DMS53 (cell line): Measurements from ENCODE around the gene RBM5.
A peak's percentile ranks its signal among the peaks of the same experiment; 100 is the strongest.
"Not testable (repeated sequence)": the region's sequence is repeated elsewhere in the genome, so short reads cannot be mapped to it uniquely, and the experiment has no call there.

ENCODE experiments used
- DNase-seq: peaks from one replicate; lab custom pipeline; 2025; lab: John Stamatoyannopoulos, UW

RBM5 gene

DNA sequence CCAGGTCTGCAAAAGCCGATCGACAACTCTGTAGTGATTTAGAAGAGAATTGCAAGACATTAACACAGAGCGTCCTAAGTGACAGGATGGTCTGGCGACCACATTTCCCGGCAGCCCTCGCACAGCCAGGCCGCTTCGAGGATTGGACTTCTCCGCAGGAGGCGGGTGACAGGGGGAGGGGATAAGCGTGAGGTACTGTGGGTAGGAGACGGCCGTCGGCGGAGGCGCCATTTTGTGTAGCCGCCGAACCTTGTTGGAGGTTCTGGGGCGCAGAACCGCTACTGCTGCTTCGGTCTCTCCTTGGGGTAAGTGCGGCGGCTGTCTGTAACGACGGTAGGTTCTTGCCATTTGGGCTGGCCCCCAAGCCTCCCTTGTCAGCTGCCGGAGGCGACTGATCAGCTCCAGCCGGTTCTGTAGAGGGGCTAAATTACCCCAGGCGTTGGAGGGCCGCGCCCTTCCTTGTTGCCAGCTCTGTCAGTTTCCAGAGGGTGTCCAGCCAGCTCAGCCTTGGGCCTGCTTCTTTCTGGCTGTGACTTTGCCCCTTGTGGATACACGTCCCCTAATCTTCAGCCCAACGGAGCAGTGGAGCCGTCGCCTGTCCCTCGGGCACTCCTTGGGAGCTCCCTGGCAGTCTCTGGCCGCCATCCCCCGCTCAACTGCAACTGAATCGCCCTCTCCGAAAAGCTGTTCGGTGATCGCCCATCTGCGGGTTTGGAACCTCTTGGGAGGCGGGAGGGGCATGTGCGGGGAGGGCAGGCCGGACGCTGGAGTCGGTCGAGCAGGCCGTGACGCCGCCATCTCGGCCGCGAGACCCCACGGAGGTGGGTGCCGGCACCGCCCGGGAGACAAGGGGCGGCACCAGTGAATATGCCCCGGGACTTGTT, at the start of gene RBM5:
TSS of gene RBM5 (plus strand) at position 195 of the 884 bp plus-strand sequence. CDS start 1,516 bp downstream, outside the sequence.
- peak; percentile 90 for DNase-seq

DNA sequence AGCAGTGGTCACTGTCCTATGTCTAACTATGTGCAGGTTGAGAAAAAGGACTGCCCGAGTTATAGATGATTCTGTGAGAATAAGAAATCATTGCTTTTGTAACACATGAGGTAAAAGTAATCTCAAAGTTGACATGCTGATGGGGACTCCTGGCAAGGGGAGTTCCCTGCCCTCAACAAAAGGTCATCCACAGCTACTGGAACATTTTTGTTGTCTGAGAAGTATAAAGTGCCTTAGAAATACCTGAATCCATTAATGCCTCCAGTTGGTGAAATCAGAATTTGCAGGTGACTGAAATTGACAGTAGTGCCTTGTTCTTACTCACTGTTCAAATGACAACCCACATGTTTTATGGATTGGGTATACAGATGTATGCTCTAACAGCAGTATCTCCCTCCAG, 43.7 kb upstream of the RBM5 start:
- no peak for DNase-seq

GRCh38 chr3:50047426-50047825, 41.3 kb upstream of the RBM5 start:
- DNase-seq, result no peak

GRCh38 chr3:50050361-50050760, 38.4 kb upstream of the RBM5 start:
- DNase-seq, result peak; percentile 19

- DNase-seq, result no peak
Measured at GRCh38 chr3:50057756-50058155, 31.0 kb upstream of the RBM5 start.

DNA sequence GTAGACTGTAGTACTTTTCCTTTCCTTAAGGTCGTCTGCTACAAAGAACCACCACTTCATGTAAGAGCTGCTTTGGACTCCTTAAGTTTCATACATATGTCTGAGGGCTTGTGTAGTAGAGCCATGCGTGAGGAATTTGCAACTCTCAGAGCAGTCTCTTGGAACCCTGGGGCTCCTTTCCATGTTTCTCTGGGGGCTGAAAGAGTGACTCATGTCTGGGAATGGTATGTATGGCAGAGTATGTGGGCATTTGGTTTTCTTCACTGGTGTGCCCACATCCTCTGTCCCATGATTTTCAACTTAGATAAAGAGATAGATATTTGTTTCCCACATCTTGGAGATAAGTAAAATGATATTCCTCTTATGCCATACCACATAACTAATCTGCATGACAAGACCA, 20.6 kb upstream of the RBM5 start:
- DNase-seq, result no peak

DNA sequence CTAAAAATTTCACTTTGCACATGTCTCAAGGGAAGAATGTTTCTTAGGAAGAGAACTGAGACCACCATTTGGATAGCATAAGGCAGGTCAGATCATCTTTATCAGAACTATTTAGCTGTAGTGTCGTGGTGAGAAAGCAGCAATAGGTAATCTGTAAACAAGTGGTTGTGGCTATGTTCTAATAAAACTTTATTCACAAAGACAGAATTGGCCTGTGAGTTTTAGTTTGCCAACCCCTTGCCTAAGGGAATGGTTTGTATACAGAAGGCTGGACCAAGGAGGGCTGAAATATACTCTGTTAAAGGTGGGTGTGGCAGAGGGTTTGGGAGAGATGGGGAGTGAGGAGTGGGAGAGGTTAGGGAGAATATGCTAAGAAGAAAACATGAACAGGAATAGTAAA, 10.6 kb upstream of the RBM5 start:
- DNase-seq, result no peak

GRCh38 chr3:50078622-50079021, 10.1 kb upstream of the RBM5 start:
- peak; percentile 8 for DNase-seq

- DNase-seq, result not testable (repeated sequence)
Measured at GRCh38 chr3:50084951-50085350, 3.8 kb upstream of the RBM5 start.

- no peak for DNase-seq
Measured at GRCh38 chr3:50089609-50089945, 858 bp downstream of the RBM5 start.

- DNase-seq, result no peak
Measured at GRCh38 chr3:50090984-50091383, 2.3 kb downstream of the RBM5 start.

DNA sequence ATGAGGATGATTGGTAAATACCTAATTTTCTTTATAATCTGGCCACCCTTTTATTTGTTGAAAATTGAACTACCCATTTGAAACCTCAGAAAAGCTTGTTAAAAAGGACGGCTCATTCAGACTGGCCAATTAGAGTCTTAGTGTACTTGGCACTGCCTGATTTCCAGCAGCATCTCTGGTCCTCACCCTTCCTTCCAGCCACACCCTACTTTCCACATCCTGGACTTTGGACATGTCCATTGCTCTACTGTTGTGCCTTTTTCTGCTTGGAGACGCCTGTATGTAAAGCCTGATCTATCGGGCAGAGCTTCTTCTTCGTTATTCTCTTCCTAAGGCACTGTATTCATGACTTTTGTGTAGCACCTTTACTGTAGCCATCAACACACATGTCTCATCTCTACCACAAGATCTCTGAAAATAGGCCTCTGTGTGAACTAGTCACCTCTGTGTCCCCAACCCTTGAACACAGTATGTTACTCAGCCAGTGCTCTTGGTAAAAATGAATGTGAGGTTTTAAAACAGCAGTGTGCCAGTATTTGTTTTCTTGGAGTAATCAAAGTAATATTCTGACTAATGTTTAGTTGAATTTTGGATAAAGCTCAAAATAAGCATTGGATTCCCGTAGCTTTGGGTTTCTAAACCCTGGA, 6.8 kb downstream of the RBM5 start:
- no peak for DNase-seq

GRCh38 chr3:50100386-50100785, 11.7 kb downstream of the RBM5 start:
- DNase-seq, result no peak

DNA sequence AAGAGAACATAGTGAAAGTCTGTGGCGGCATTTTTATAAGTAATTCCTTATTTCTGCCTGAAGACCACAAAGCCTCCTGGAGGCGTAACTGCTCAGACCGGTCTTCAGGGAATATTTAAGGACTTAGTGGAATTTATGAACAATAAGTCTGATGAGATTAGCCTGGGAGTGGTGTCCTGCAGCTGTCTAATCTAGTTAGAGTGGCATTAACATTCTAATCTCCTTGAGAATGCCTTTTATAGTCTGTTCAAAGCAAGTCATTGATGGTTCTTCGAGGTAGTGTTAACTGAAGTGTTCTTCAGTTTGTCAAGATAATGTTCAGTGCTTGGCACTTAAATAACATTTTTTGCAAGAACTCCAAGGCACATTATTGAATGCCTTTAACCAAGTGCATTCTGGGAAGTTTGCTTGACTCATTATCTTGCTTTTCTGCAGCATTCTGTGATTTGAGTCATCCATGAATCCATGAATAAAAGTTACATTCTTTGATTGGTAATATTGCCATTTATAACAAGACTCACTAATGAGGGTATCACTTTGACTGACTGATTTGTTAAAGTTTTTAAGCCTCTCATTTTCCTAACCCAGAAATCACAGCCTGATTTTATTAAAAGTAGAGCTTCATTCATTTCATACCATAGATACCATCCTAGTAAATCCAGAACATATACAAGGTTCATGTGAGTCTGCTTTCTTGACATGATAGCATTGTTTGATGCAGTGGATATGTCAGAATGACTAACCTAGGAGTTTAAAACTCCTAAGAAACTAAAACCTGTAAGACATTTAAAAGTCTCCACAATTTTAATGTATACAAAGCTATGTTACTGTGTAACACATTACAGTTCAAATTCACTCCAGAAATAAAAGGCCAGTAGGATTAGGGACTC, 12.5 kb downstream of the RBM5 start:
- DNase-seq, result no peak

DNA sequence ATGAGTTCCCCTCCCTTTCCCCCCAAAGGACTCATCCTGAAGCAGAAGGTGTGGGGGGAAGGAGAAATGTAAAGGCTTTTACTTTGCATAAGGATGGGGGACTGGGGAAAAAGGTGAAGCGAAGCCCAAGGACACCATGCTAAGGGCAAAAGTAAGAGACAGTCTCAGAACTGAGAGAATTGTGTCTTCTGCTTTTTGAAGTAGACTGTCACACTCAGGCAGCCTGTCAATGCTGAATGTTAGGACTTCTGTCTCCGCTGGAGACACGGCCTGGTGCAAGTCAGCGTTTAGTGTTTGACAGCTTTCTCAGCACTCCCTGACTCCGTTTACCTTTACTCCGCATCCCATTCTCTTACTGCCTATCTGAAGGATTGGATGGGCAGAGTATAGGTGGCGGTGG, 13.8 kb downstream of the RBM5 start:
- no peak for DNase-seq

- no peak for DNase-seq
Measured at GRCh38 chr3:50111757-50112156, 23.0 kb downstream of the RBM5 start.

DNA sequence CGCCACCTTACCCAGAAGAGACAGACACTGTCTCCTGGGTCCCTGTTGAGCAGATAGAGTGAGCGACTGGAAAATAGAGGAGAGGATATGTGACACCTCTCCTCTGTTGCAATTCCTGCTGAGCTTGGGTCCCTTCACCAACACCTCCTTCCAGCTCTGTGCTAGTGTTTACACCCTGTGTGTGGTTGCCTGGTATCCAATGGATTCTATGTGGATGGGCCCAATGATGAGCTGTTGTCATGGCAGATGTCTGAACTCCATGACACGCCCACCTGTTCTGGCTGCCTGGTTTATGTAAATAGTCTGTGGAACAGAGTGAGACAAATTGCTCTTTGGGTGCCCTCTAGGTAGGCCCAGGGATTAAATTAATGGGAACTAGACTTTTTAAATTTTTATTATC, 23.7 kb downstream of the RBM5 start:
- peak; percentile 73 for DNase-seq

- DNase-seq, result no peak
Measured at GRCh38 chr3:50117120-50117519, 28.4 kb downstream of the RBM5 start.

DNA sequence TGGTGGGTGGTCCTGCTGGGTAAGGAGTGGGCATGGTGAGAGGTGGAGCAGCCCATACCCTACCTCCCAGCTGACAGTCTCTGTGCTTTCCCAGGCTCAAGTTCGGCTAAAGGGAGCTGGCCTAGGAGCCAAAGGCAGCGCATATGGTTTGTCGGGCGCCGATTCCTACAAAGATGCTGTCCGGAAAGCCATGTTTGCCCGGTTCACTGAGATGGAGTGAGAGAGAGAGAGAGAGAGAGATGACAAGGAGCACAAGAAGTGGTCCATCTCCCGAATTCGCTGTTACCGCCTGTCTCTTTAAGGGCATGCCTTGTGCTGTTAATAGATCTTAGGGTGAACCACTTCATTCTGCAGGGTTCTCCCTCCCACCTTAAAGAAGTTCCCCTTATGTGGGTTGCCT, 29.5 kb downstream of the RBM5 start:
- no peak for DNase-seq

DNA sequence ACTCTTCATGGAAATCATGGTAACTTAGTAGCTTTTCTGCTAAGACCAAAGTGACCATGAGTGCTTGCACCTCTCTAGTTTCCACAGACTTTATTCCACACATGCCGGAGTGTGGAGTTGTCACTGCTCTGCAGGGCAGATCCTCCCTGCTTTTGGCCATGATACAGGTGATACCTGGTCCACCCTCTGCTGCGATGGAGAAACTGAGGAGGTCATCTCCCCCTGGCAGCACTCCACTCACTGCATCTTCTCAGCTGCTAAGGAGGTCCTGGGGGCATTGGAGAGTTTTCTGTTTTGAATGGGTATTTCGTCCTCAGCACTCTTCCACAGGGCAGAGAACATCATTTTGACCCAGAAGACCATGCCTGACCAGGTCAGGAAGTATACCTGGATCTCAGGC, 31.1 kb downstream of the RBM5 start:
- no peak for DNase-seq

- no peak for DNase-seq
Measured at GRCh38 chr3:50120364-50121071, 31.8 kb downstream of the RBM5 start.
